Upper lobe of right lung (tissue), 1 donor: Measurements from ENCODE around the gene YBX2. TPM values are rescaled to one million over a fixed set of nuclear protein-coding genes. Genes with fewer than 3 reads are reported as not detected.
"Not testable (repeated sequence)": the region's sequence is repeated elsewhere in the genome, so short reads cannot be mapped to it uniquely, and the experiment has no call there.

Source experiments
- ATAC-seq: fragments of 200-7000 bp; cut with Tn5 transposase; one replicate; pipeline ENCODE4 v1.9.1; 2020; ENCODE audit warnings: mild to moderate bottlenecking, moderate library complexity
- DNase-seq: peaks from one replicate; pipeline ENCODE4 v3.0.0-alpha.2; 2020
- H3K27ac ChIP-seq: fragments of 200-600 bp; one replicate; pipeline ENCODE4 v1.8.0; 2022
- H3K27me3 ChIP-seq: fragments of 200-600 bp; one replicate; pipeline ENCODE4 v1.8.0; 2022; ENCODE audit warnings: mild to moderate bottlenecking
- H3K36me3 ChIP-seq: fragments of 200-600 bp; one replicate; pipeline ENCODE4 v1.8.0; 2022
- H3K4me1 ChIP-seq: fragments of 200-600 bp; one replicate; pipeline ENCODE4 v1.8.0; 2022
- H3K4me3 ChIP-seq: fragments of 200-600 bp; one replicate; pipeline ENCODE4 v1.8.0; 2022; ENCODE audit warnings: mild to moderate bottlenecking
- H3K9me3 ChIP-seq: fragments of 200-600 bp; one replicate; pipeline ENCODE4 v1.8.0; 2022
- CTCF ChIP-seq: fragments of 200-600 bp; IDR thresholded peaks from one replicate; pipeline ENCODE4 v1.8.0; 2022; ENCODE audit warnings: antibody characterized with exemption
- intact Hi-C: fragments of 100-400 bp; cut with DNase I; formaldehyde crosslinking; loops from one replicate; pipeline ENCODE4 v1.11.0; 2022
- total RNA-seq: library from RNA; stranded (reverse); fragmentation: NEBNext Ultra II Directional; extraction: Animal tissue kit (Norgen Biotek cat#: 25700); gene quantifications from one replicate; pipeline ENCODE4 v1.2.1, GENCODE V29; 2021
- donor health status: DM: no; HTN: yes; CAD: no; lungs with severe emphysema.

YBX2 gene
- total RNA-seq, 1 donor from 2014 or later: not detected

- no peaks in the 10 kb centered on the region for H3K36me3 ChIP-seq
- H3K27me3 ChIP-seq: no peaks in the 10 kb centered on the region
- intact Hi-C loops: no loop called here
- DNase-seq (no peak), ATAC-seq (no peak)
- H3K9me3 ChIP-seq: no peaks in the 10 kb centered on the region
- no peak overlapping the region for H3K4me3 ChIP-seq
- H3K4me1 ChIP-seq: peaks cover 6% of the 10 kb centered on the region
- no peak for TF ChIP-seq CTCF
- no peak overlapping the region for H3K27ac ChIP-seq
Observed at GRCh38 chr17:7334938-7335538, 40.6 kb upstream of the YBX2 start.

GRCh38 chr17:7332600-7333069 lies 38.2 kb upstream of the YBX2 start:
- ATAC-seq, DNase-seq, H3K27me3 ChIP-seq, H3K4me3 ChIP-seq, H3K27ac ChIP-seq, H3K9me3 ChIP-seq, H3K36me3 ChIP-seq, intact Hi-C loops: not testable (repeated sequence)
- H3K4me1 ChIP-seq: peaks cover 15% of the 10 kb centered on the region

GRCh38 chr17:7332111-7332510 lies 37.7 kb upstream of the YBX2 start:
- Histone ChIP-seq H3K9me3 (no peaks in the 10 kb centered on the region), H3K4me1 (peaks cover 15% of the 10 kb centered on the region), H3K27me3 (no peaks in the 10 kb centered on the region), H3K36me3 (no peaks in the 10 kb centered on the region), H3K27ac (no peak overlapping the region), H3K4me3 (no peak overlapping the region)
- intact Hi-C loops: no loop called here
- TF ChIP-seq CTCF: no peak
- no peak for DNase-seq
- no peak for ATAC-seq

- Histone ChIP-seq H3K27me3 (no peaks in the 10 kb centered on the region), H3K36me3 (no peaks in the 10 kb centered on the region), H3K4me3 (peak overlapping the region; percentile 87), H3K9me3 (no peaks in the 10 kb centered on the region), H3K4me1 (peaks cover 15% of the 10 kb centered on the region), H3K27ac (peak overlapping the region; percentile 92)
- TF ChIP-seq CTCF: no peak
- intact Hi-C loops: no loop called here
- DNase-seq (no peak), ATAC-seq (no peak)
Observed at GRCh38 chr17:7330638-7331015, 36.2 kb upstream of the YBX2 start.

- Histone ChIP-seq H3K4me1 (peaks cover 15% of the 10 kb centered on the region), H3K36me3 (no peaks in the 10 kb centered on the region), H3K27me3 (no peaks in the 10 kb centered on the region), H3K27ac (peak overlapping the region; percentile 92), H3K9me3 (no peaks in the 10 kb centered on the region), H3K4me3 (peak overlapping the region; percentile 87)
- peak; percentile 53 for ATAC-seq
- TF ChIP-seq CTCF: no peak
- DNase-seq: peak; percentile 85
- intact Hi-C loops: no loop called here
Observed at GRCh38 chr17:7329997-7330637, 35.7 kb upstream of the YBX2 start.

- no peak for TF ChIP-seq CTCF
- peak overlapping the region; percentile 92 for H3K27ac ChIP-seq
- peak; percentile 94 for ATAC-seq
- H3K36me3 ChIP-seq: peaks cover 3% of the 10 kb centered on the region
- DNase-seq: peak; percentile 99
- peak overlapping the region; percentile 87 for H3K4me3 ChIP-seq
- intact Hi-C loops: no loop called here
- no peaks in the 10 kb centered on the region for H3K27me3 ChIP-seq
- H3K4me1 ChIP-seq: peaks cover 15% of the 10 kb centered on the region
- H3K9me3 ChIP-seq: no peaks in the 10 kb centered on the region
Observed at GRCh38 chr17:7329374-7329996, 35.0 kb upstream of the YBX2 start.
